H9 (cell line): ENCODE results near the gene IPO13. TPM values are rescaled to one million over a fixed set of nuclear protein-coding genes. Genes with fewer than 3 reads are reported as not detected.

ENCODE experiments used
- DNase-seq: peaks from one replicate; pipeline ENCODE4 v3.0.0-alpha.2; 2017
- H2AFZ ChIP-seq: one replicate; pipeline ENCODE4 v1.6.1; 2013; ENCODE audit warnings: mild to moderate bottlenecking, low read length, control low read depth, moderate library complexity
- H2AK5ac ChIP-seq: 2 replicates; pipeline ENCODE4 v1.6.1; 2013; ENCODE audit warnings: low read length, control low read depth, mixed read lengths; ENCODE audit not compliant: insufficient read length
- H2BK120ac ChIP-seq: one replicate; pipeline ENCODE4 v1.6.1; 2013; ENCODE audit warnings: low read depth, mild to moderate bottlenecking, low read length, control low read depth, inconsistent platforms; ENCODE audit not compliant: poor library complexity, severe bottlenecking
- H2BK12ac ChIP-seq: 2 replicates; pipeline ENCODE4 v1.6.1; 2013; ENCODE audit warnings: low read length, control low read depth, mixed read lengths, low read depth; ENCODE audit not compliant: insufficient read length
- H2BK15ac ChIP-seq: 2 replicates; pipeline ENCODE4 v1.6.1; 2013; ENCODE audit warnings: low read depth, low read length, control low read depth
- H2BK20ac ChIP-seq: one replicate; pipeline ENCODE4 v1.6.1; 2013; ENCODE audit warnings: low read depth, mild to moderate bottlenecking, low read length, control low read depth, inconsistent platforms; ENCODE audit not compliant: poor library complexity, severe bottlenecking
- H2BK5ac ChIP-seq: 2 replicates; pipeline ENCODE4 v1.6.1; 2013; ENCODE audit warnings: low read length, control low read depth, mixed read lengths; ENCODE audit not compliant: insufficient read length
- H3K14ac ChIP-seq: 2 replicates; pipeline ENCODE4 v1.6.1; 2013; ENCODE audit warnings: low read length, control low read depth; ENCODE audit not compliant: insufficient read depth
- H3K18ac ChIP-seq: 2 replicates; pipeline ENCODE4 v1.6.1; 2013; ENCODE audit warnings: low read depth, mild to moderate bottlenecking, mixed read lengths, low read length, control low read depth; ENCODE audit not compliant: insufficient read length
- H3K23ac ChIP-seq: 2 replicates; pipeline ENCODE4 v1.6.1; 2013; ENCODE audit warnings: low read length, control low read depth, mixed read lengths, low read depth; ENCODE audit not compliant: insufficient read length
- H3K23me2 ChIP-seq: 2 replicates; pipeline ENCODE4 v1.6.1; 2013; ENCODE audit warnings: low read depth, mild to moderate bottlenecking, mixed read lengths, low read length, control low read depth; ENCODE audit not compliant: insufficient read length, poor library complexity, severe bottlenecking
- H3K27ac ChIP-seq: 2 replicates; pipeline ENCODE4 v1.5.1; 2013; ENCODE audit warnings: low read length, control low read depth, mixed read lengths, low read depth; ENCODE audit not compliant: insufficient read length
- H3K27me3 ChIP-seq: 2 replicates; pipeline ENCODE4 v1.6.1; 2013; ENCODE audit warnings: low read length, control low read depth, inconsistent platforms; ENCODE audit not compliant: insufficient read depth
- H3K4ac ChIP-seq: 2 replicates; pipeline ENCODE4 v1.6.1; 2013; ENCODE audit warnings: low read depth, mild to moderate bottlenecking, control low read depth, inconsistent platforms, low read length, moderate library complexity
- H3K4me1 ChIP-seq: 2 replicates; pipeline ENCODE4 v1.6.1; 2013; ENCODE audit warnings: low read length, control low read depth, inconsistent platforms; ENCODE audit not compliant: insufficient read depth
- H3K4me2 ChIP-seq: 2 replicates; pipeline ENCODE4 v1.6.1; 2013; ENCODE audit warnings: low read length, control low read depth, mixed read lengths; ENCODE audit not compliant: insufficient read length, insufficient read depth
- H3K56ac ChIP-seq: 2 replicates; pipeline ENCODE4 v1.6.1; 2013; ENCODE audit warnings: low read depth, mild to moderate bottlenecking, mixed read lengths, low read length, control low read depth; ENCODE audit not compliant: insufficient read length
- H3K79me1 ChIP-seq: 2 replicates; pipeline ENCODE4 v1.6.1; 2013; ENCODE audit warnings: low read depth, mild to moderate bottlenecking, moderate library complexity, low read length, control low read depth, inconsistent platforms; ENCODE audit not compliant: insufficient read depth, poor library complexity, severe bottlenecking
- H3K79me2 ChIP-seq: 2 replicates; pipeline ENCODE4 v1.6.1; 2013; ENCODE audit warnings: low read length, control low read depth, inconsistent platforms; ENCODE audit not compliant: insufficient read depth
- H3K9ac ChIP-seq: 2 replicates; pipeline ENCODE4 v1.6.1; 2013; ENCODE audit warnings: low read length, control low read depth, mixed read lengths; ENCODE audit not compliant: insufficient read length; ENCODE audit errors: extremely low read depth
- H3K9me3 ChIP-seq: one replicate; pipeline ENCODE4 v1.6.1; 2013; ENCODE audit warnings: low read depth, low read length, inconsistent platforms; ENCODE audit not compliant: control insufficient read depth
- H3T11ph ChIP-seq: one replicate; pipeline ENCODE4 v1.6.1; 2013; ENCODE audit warnings: mild to moderate bottlenecking, low read length, control low read depth, inconsistent platforms
- H4K20me1 ChIP-seq: one replicate; pipeline ENCODE4 v1.6.1; 2013; ENCODE audit not compliant: control insufficient read depth, insufficient read length, insufficient read depth
- H4K5ac ChIP-seq: 2 replicates; pipeline ENCODE4 v1.6.1; 2013; ENCODE audit warnings: low read depth, mild to moderate bottlenecking, mixed read lengths, low read length, control low read depth; ENCODE audit not compliant: insufficient read length
- H4K8ac ChIP-seq: replicated peaks from 2 replicates; pipeline ENCODE4 v1.6.1; 2013; ENCODE audit warnings: low read length, control low read depth, mixed read lengths, low read depth; ENCODE audit not compliant: insufficient read length
- H4K91ac ChIP-seq: 2 replicates; pipeline ENCODE4 v1.6.1; 2013; ENCODE audit warnings: low read depth, mild to moderate bottlenecking, moderate library complexity, mixed read lengths, low read length, control low read depth; ENCODE audit not compliant: insufficient read length
- H3K27ac Mint-ChIP-seq, 3 experiments: 2 replicates in 2 of 3; 3 replicates in 1 of 3; pipeline ENCODE4 v1.8.0; 2020 to 2021; ENCODE audit warnings: mixed read lengths in 3 of 3, mild to moderate bottlenecking in 1 of 3, moderate library complexity in 1 of 3
- H3K27me3 Mint-ChIP-seq: 2 replicates; pipeline ENCODE4 v1.8.0; 2021; ENCODE audit warnings: low read depth, mild to moderate bottlenecking, moderate library complexity, mixed read lengths
- H3K36me3 Mint-ChIP-seq, 3 experiments: 2 replicates in 2 of 3; 3 replicates in 1 of 3; pipeline ENCODE4 v1.8.0; 2020 to 2021; ENCODE audit warnings: low read depth in 3 of 3, mixed read lengths in 3 of 3; ENCODE audit not compliant: insufficient read depth in 1 of 3
- H3K4me1 Mint-ChIP-seq, 2 experiments: 2 replicates each; pipeline ENCODE4 v1.8.0; 2020; ENCODE audit warnings: mixed read lengths in 2 of 2
- H3K4me3 Mint-ChIP-seq, 2 experiments: 2 replicates in 1 of 2; 3 replicates in 1 of 2; pipeline ENCODE4 v1.8.0; 2020 to 2021; ENCODE audit warnings: mild to moderate bottlenecking in 2 of 2, mixed read lengths in 2 of 2, moderate library complexity in 1 of 2
- H3K9me3 Mint-ChIP-seq, 2 experiments: 2 replicates in 1 of 2; 3 replicates in 1 of 2; pipeline ENCODE4 v1.8.0; 2020; ENCODE audit warnings: mild to moderate bottlenecking in 2 of 2, mixed read lengths in 2 of 2, moderate library complexity in 1 of 2
- CTCF ChIP-seq: fragments of 200-600 bp; sonication (generic); conservative IDR thresholded peaks from 3 replicates; pipeline ENCODE4 v1.8.0; 2021; ENCODE audit warnings: antibody characterized with exemption, mild to moderate bottlenecking
- WGBS: extraction: QIAGEN DNeasy Blood & Tissue Kit; methylation state at CpG from one replicate; pipeline ENCODE4 v1.1.7; 2013; ENCODE audit warnings: missing lambda C conversion rate, low lambda C conversion rate, mixed read lengths; ENCODE audit not compliant: insufficient read length; ENCODE audit errors: extremely low coverage; 5-methylcytosine and 5-hydroxymethylcytosine counted together
- total RNA-seq: library from RNA; stranded (reverse); gene quantifications from 2 replicates; pipeline ENCODE4 v1.2.1, GENCODE V29; 2021

The IPO13 gene
- total RNA-seq, 1 experiment from 2014 or later = 24.5 TPM

GRCh38 chr1:43942411-43942810, 4.3 kb upstream of the IPO13 start:
- H2BK15ac ChIP-seq = no peak overlapping the region
- H3K9me3 ChIP-seq = no peaks in the 10 kb centered on the region
- DNase-seq = no peak
- H3K27me3 ChIP-seq = no peaks in the 10 kb centered on the region
- no peak overlapping the region for H3K9ac ChIP-seq
- no peak overlapping the region for H4K91ac ChIP-seq
- Mint-ChIP-seq H3K4me1 (peaks cover 38 to 42% of the 10 kb centered on the region in 2 experiments), H3K27me3 (no peaks in the 10 kb centered on the region; the same call in 1 of the 2 replicates), H3K9me3 (no peaks in the 10 kb centered on the region), H3K4me3 (no peak overlapping the region), H3K27ac (no peak overlapping the region), H3K36me3 (peaks cover 0 to 6% (median 0%) of the 10 kb centered on the region in 3 experiments; a peak in 3 of 7 replicates)
- no peak overlapping the region for H2BK120ac ChIP-seq
- H3K23me2 ChIP-seq = peaks cover 9% of the 10 kb centered on the region
- H4K20me1 ChIP-seq = no peaks in the 10 kb centered on the region
- no peak for TF ChIP-seq CTCF
- no peak overlapping the region for H3K14ac ChIP-seq
- no CpG with 5 or more reads among the region's 3 CpGs for WGBS
- no peak overlapping the region for H2BK12ac ChIP-seq
- H3K79me1 ChIP-seq = no peaks in the 10 kb centered on the region
- no peak overlapping the region for H2AFZ ChIP-seq
- H3K27ac ChIP-seq = no peak overlapping the region
- H3K18ac ChIP-seq = no peak overlapping the region
- H3K79me2 ChIP-seq = no peaks in the 10 kb centered on the region
- peaks cover 2% of the 10 kb centered on the region; the same call in 1 of the 2 replicates for H3K4me1 ChIP-seq
- H2BK5ac ChIP-seq = no peak overlapping the region
- no peak overlapping the region for H4K5ac ChIP-seq
- H4K8ac ChIP-seq = no peak overlapping the region
- no peak overlapping the region for H3K56ac ChIP-seq
- no peak overlapping the region for H2AK5ac ChIP-seq
- no peak overlapping the region for H3K23ac ChIP-seq
- H3T11ph ChIP-seq = no peak overlapping the region
- H3K4ac ChIP-seq = no peak overlapping the region
- H3K4me2 ChIP-seq = no peak overlapping the region
- H2BK20ac ChIP-seq = no peak overlapping the region
